ENCODE results near the gene NFKBIL1.

The NFKBIL1 gene

GRCh38 chr6:31531162-31531561 lies 16.2 kb upstream of the NFKBIL1 start:
- TF ChIP-seq, protein P1, sequence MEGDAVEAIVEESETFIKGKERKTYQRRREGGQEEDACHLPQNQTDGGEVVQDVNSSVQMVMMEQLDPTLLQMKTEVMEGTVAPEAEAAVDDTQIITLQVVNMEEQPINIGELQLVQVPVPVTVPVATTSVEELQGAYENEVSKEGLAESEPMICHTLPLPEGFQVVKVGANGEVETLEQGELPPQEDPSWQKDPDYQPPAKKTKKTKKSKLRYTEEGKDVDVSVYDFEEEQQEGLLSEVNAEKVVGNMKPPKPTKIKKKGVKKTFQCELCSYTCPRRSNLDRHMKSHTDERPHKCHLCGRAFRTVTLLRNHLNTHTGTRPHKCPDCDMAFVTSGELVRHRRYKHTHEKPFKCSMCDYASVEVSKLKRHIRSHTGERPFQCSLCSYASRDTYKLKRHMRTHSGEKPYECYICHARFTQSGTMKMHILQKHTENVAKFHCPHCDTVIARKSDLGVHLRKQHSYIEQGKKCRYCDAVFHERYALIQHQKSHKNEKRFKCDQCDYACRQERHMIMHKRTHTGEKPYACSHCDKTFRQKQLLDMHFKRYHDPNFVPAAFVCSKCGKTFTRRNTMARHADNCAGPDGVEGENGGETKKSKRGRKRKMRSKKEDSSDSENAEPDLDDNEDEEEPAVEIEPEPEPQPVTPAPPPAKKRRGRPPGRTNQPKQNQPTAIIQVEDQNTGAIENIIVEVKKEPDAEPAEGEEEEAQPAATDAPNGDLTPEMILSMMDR (conservative IDR thresholded peaks at IDR 0.05; ENCODE audit: low read length): no peak
- no peak overlapping the region for H3K4me3 ChIP-seq (ENCODE audit: low read length)
- DNase-seq (ENCODE audit: low read depth): no peak

DNA sequence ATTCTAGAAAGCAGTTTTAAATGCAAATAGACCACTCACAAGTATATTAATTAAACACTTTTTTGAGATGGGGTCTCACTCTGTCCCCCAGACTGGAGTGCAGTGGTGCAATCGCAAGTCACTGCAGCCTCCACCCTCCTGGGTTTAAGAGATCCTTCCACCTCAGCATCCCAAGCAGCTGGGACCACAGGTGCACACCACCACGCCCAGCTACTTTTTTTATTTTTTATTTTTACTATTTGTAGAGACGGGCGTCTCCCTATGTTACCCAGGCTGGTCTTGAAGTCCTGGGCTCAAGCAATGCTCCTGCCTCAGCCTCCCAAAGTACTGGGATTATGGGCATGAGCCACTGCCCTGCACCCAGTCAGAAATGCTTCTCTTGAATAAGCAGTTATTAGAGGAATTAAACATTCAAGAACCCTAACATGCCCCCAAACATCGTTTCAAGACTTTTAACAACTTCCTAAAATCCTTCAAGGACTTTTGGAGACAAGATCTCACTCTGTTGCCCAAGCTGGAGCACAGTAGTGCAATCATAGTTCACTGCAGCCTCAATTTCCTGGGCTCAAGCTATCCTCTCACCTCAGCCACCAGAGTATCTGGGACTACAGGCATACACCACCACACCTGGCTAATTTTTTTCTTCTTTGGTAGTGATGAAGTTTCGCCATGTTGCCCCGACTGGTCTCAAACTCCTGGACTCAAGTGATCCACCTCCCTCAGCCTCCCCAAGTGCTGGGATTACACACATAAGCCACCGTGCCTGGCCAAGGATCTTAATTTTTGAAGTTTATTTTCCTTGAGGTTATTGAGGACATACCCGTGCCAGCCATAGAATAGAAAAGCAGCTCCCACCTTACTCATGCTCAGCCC lies 15.4 kb upstream of the NFKBIL1 start:
- H3K4me3 ChIP-seq (ENCODE audit: low read length): no peak overlapping the region
- TF ChIP-seq, protein P1 (conservative IDR thresholded peaks at IDR 0.05; ENCODE audit: low read length): no peak

DNA sequence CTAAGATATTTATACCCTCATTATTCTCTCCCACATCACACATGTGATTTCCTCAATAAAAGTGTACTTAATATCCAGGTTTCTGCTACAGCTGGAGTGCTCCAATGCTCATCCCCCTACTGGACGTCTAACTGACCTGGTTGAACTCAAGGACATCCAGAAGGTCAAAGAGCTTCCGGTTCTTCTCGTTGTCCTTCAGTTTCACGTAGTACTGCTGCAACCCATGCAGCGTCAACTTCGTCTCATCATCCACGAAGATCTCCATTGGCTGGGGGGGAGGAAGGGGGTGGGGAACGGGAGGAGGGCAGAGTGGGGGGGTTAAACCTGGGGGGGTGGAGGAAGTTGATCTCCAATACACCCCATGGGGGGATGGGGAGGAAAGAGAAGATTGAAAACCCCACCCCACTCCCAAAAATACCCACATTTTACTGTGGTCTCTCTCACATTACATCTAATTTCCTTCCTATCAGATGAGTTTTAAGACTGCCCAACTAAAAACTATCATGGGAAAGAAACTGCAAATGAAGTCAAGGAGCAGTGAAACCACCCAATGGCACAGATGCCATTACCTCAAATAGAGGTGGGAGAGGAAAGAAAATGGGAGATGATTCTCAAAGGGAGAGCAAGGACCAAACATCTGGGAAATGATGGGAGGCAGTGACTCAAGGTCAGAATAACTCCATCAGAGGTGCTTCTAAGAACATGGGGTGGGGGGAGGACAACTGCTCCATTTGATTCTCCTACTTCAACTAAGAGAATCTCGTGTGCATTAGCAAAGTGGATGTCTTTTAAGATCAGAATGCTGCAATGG lies 14.6 kb upstream of the NFKBIL1 start:
- TF ChIP-seq, protein P1 (conservative IDR thresholded peaks at IDR 0.05; ENCODE audit: low read length): no peak
- DNase-seq (ENCODE audit: low read depth): no peak

More for the DNA sequence above, 15.4 kb upstream of the NFKBIL1 start:
- DNase-seq (ENCODE audit: low read depth): no peak

GRCh38 chr6:31533455-31533841 lies 14.0 kb upstream of the NFKBIL1 start:
- no peak for DNase-seq (ENCODE audit: low read depth)
- TF ChIP-seq, protein P1 (conservative IDR thresholded peaks at IDR 0.05; ENCODE audit: low read length): no peak
- H3K4me3 ChIP-seq (ENCODE audit: low read length): no peak overlapping the region

More for the DNA sequence above, 14.6 kb upstream of the NFKBIL1 start:
- H3K4me3 ChIP-seq (ENCODE audit: low read length): no peak overlapping the region

DNA sequence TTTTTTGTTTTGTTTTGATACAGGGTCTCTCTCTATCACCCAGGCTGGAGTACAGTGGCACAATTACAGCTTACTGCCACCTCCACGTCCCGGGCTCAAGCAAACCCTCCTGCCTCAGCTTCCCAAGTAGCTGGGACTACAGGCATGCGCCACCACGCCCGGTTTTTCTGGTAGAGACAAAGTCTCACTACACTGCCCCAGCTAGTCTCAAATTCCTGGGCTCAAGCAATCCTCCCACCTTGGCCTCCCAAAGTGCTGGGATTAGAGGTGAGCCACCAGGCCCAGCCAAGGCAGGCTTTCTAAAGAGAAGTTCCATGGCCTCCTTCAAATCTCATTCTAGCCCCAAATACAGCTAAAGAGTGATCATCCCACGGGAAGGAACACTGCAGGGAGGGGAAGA lies 13.4 kb upstream of the NFKBIL1 start:
- TF ChIP-seq, protein P1 (conservative IDR thresholded peaks at IDR 0.05; ENCODE audit: low read length): no peak
- no peak overlapping the region for H3K4me3 ChIP-seq (ENCODE audit: low read length)
- no peak for DNase-seq (ENCODE audit: low read depth)

GRCh38 chr6:31534521-31535040 lies 12.8 kb upstream of the NFKBIL1 start:
- no peak for DNase-seq (ENCODE audit: low read depth)
- no peak overlapping the region for H3K4me3 ChIP-seq (ENCODE audit: low read length)
- TF ChIP-seq, protein P1 (conservative IDR thresholded peaks at IDR 0.05; ENCODE audit: low read length): no peak
